UCSD-AML1 (cell line): Measurements from ENCODE around the gene KRT6B.

Experiments used
- DNase-seq: peaks from one replicate; lab custom pipeline; 2025; ENCODE audit not compliant: unreplicated experiment; lab: John Stamatoyannopoulos, UW

The KRT6B gene

GRCh38 chr12:52436828-52437474 lies 15.0 kb downstream of the KRT6B start:
- DNase-seq = no peak

GRCh38 chr12:52436000-52436827 lies 15.7 kb downstream of the KRT6B start:
- DNase-seq = no peak

GRCh38 chr12:52435659-52435999 lies 16.3 kb downstream of the KRT6B start:
- no peak for DNase-seq

GRCh38 chr12:52434760-52435530 lies 17.0 kb downstream of the KRT6B start:
- no peak for DNase-seq

GRCh38 chr12:52434081-52434733 lies 17.7 kb downstream of the KRT6B start, which contains the start of gene KRT75:
TSS of gene KRT75 (minus strand) at chr12:52434371. CDS start at chr12:52434304, 67 bp downstream.
- DNase-seq = no peak

- DNase-seq = no peak
Observed at GRCh38 chr12:52433501-52434080, 18.4 kb downstream of the KRT6B start.

GRCh38 chr12:52432559-52433207 lies 19.3 kb downstream of the KRT6B start:
- DNase-seq = no peak

GRCh38 chr12:52428121-52428520 lies 23.8 kb downstream of the KRT6B start:
- no peak for DNase-seq

GRCh38 chr12:52427083-52427482 lies 24.9 kb downstream of the KRT6B start:
- DNase-seq = no peak

GRCh38 chr12:52426034-52426433 lies 25.9 kb downstream of the KRT6B start:
- DNase-seq = no peak

GRCh38 chr12:52425466-52425865 lies 26.5 kb downstream of the KRT6B start:
- DNase-seq = no peak

- no peak for DNase-seq
Observed at GRCh38 chr12:52423661-52424500, 28.1 kb downstream of the KRT6B start.

GRCh38 chr12:52423035-52423434 lies 28.9 kb downstream of the KRT6B start:
- DNase-seq = no peak

GRCh38 chr12:52419656-52420055 lies 32.3 kb downstream of the KRT6B start:
- no peak for DNase-seq

- no peak for DNase-seq
Observed at GRCh38 chr12:52418576-52419110, 33.3 kb downstream of the KRT6B start.

- DNase-seq = no peak
Observed at GRCh38 chr12:52417740-52418139, 34.2 kb downstream of the KRT6B start.

GRCh38 chr12:52416795-52417194 lies 35.2 kb downstream of the KRT6B start:
- DNase-seq = no peak

GRCh38 chr12:52415870-52416750 lies 35.8 kb downstream of the KRT6B start:
- no peak for DNase-seq
